HL-60 (cell line): ENCODE data around the gene LRRN1.

Experiments
- DNase-seq, 2 experiments: peaks; one replicate each; pipeline ENCODE4 v3.0.0-alpha.2; 2010 to 2020; ENCODE audit warnings: low read depth in 1 of 2, low spot score in 1 of 2
- H3K27ac ChIP-seq: fragments of 250-450 bp; sonication (Bioruptor Pico); replicated peaks from 2 replicates; pipeline ENCODE4 v1.5.1; 2020; ENCODE audit warnings: mild to moderate bottlenecking, moderate library complexity
- H3K27me3 ChIP-seq: fragments of 250-450 bp; sonication (Bioruptor Pico); 2 replicates; pipeline ENCODE4 v1.5.1; 2021; ENCODE audit warnings: mild to moderate bottlenecking, moderate library complexity; ENCODE audit not compliant: insufficient read depth, poor library complexity, severe bottlenecking
- H3K4me3 ChIP-seq: replicated peaks from 2 replicates; pipeline ENCODE4 v1.5.1; 2011; ENCODE audit warnings: mild to moderate bottlenecking, control low read depth, low read length; ENCODE audit not compliant: insufficient read depth
- GABPA ChIP-seq: IDR thresholded peaks from 2 replicates; pipeline ENCODE4 v1.6.1; 2012; ENCODE audit warnings: low read depth
- POLR2AphosphoS5 ChIP-seq: IDR thresholded peaks from 2 replicates; pipeline ENCODE4 v1.6.1; 2012; ENCODE audit warnings: low read depth
- SPI1 ChIP-seq: IDR thresholded peaks from 2 replicates; pipeline ENCODE4 v1.6.1; 2012; ENCODE audit warnings: low read depth, mild to moderate bottlenecking, borderline replicate concordance
- TF ChIP-seq, protein P1 (sequence below): IDR thresholded peaks from 2 replicates; pipeline ENCODE4 v1.6.1; 2012; ENCODE audit warnings: low read depth; ENCODE audit not compliant: insufficient replicate concordance
- TF ChIP-seq, protein P2 (sequence below): IDR thresholded peaks from one replicate; pipeline ENCODE4 v1.5.1; 2011; ENCODE audit warnings: low read length, control low read depth, inconsistent platforms; ENCODE audit not compliant: insufficient read depth

Gene LRRN1

DNA sequence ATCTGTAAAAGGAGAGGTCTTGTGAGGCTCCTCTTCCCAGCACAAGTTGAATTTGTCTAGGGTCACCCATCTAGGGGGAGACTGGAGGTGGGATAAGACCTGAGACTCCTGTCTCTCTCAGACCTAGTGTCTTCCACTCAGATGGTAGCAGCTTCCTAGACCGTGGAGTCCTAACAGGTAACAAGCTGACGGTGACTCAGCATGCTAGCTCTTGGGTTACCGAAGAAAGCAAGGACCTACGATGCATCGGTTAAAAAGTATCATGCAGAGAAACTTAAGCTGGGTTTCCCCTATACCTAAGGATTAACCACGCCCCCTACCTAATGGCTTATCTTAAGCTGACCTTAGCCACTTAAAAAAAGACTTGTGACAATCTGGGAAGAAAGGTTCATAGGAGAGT is 7.6 kb downstream of the LRRN1 start:
- TF ChIP-seq POLR2AphosphoS5 (no peak), GABPA (no peak), SPI1 (no peak)
- TF ChIP-seq, protein P1, sequence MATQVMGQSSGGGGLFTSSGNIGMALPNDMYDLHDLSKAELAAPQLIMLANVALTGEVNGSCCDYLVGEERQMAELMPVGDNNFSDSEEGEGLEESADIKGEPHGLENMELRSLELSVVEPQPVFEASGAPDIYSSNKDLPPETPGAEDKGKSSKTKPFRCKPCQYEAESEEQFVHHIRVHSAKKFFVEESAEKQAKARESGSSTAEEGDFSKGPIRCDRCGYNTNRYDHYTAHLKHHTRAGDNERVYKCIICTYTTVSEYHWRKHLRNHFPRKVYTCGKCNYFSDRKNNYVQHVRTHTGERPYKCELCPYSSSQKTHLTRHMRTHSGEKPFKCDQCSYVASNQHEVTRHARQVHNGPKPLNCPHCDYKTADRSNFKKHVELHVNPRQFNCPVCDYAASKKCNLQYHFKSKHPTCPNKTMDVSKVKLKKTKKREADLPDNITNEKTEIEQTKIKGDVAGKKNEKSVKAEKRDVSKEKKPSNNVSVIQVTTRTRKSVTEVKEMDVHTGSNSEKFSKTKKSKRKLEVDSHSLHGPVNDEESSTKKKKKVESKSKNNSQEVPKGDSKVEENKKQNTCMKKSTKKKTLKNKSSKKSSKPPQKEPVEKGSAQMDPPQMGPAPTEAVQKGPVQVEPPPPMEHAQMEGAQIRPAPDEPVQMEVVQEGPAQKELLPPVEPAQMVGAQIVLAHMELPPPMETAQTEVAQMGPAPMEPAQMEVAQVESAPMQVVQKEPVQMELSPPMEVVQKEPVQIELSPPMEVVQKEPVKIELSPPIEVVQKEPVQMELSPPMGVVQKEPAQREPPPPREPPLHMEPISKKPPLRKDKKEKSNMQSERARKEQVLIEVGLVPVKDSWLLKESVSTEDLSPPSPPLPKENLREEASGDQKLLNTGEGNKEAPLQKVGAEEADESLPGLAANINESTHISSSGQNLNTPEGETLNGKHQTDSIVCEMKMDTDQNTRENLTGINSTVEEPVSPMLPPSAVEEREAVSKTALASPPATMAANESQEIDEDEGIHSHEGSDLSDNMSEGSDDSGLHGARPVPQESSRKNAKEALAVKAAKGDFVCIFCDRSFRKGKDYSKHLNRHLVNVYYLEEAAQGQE, result no peak
- TF ChIP-seq, protein P2, sequence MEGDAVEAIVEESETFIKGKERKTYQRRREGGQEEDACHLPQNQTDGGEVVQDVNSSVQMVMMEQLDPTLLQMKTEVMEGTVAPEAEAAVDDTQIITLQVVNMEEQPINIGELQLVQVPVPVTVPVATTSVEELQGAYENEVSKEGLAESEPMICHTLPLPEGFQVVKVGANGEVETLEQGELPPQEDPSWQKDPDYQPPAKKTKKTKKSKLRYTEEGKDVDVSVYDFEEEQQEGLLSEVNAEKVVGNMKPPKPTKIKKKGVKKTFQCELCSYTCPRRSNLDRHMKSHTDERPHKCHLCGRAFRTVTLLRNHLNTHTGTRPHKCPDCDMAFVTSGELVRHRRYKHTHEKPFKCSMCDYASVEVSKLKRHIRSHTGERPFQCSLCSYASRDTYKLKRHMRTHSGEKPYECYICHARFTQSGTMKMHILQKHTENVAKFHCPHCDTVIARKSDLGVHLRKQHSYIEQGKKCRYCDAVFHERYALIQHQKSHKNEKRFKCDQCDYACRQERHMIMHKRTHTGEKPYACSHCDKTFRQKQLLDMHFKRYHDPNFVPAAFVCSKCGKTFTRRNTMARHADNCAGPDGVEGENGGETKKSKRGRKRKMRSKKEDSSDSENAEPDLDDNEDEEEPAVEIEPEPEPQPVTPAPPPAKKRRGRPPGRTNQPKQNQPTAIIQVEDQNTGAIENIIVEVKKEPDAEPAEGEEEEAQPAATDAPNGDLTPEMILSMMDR, result no peak

DNA sequence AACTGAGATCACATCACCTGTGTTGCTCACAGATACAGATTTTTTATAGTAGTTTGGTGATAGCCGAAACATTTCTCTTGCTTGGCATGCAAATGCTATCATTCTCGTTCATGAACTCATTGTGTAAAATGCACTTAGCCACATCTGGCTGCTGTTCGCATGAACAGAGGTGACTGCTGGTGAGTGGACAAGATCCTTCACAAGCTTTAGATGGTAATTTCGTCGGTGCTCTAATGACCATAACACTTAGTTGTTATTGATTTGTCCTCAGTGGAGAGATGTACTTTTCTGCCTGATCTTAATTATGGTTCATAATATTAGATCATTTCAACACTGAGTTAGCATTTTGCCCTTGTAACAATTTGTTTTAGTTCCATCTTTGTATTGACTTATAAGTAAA is 13.8 kb downstream of the LRRN1 start:
- TF ChIP-seq GABPA, result no peak
- TF ChIP-seq POLR2AphosphoS5, result no peak
- TF ChIP-seq SPI1, result no peak
- TF ChIP-seq, protein P1, result no peak
- TF ChIP-seq, protein P2, result no peak
- Histone ChIP-seq H3K27me3 (no peaks in the 10 kb centered on the region), H3K4me3 (no peak overlapping the region), H3K27ac (no peak overlapping the region)
- no peak for DNase-seq

More for the DNA sequence above, 7.6 kb downstream of the LRRN1 start:
- Histone ChIP-seq H3K27me3 (peaks cover 6% of the 10 kb centered on the region), H3K27ac (no peak overlapping the region), H3K4me3 (no peak overlapping the region)
- DNase-seq, result no peak

DNA sequence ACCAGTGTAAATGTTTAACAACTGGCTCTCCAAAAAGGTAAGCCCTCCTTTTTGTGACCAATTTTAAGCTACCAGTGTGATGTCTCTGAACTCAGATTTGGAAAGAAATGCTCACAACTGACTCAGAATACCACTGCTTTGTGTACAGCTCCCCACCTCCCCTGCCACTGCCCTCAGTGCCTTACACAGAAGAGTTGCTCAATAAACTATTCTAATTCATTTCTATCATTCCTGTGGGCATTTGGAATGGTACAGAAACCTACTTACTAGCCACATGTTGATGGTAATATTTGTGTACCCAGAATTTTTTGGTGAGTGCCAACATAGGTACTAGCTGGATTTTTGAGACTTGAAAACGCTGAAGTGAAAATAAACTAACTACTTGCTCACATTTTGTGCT is 16.0 kb downstream of the LRRN1 start:
- TF ChIP-seq, protein P1, result no peak
- TF ChIP-seq, protein P2, result no peak
- TF ChIP-seq POLR2AphosphoS5, result no peak
- Histone ChIP-seq H3K4me3 (no peak overlapping the region), H3K27me3 (no peaks in the 10 kb centered on the region), H3K27ac (no peak overlapping the region)
- no peak for DNase-seq
